Spleen (tissue), 11 donors: ENCODE measurements around the gene BOLA1. TPM values are rescaled to one million over a fixed set of nuclear protein-coding genes. Genes with fewer than 3 reads are reported as not detected.
A peak's percentile ranks its signal among the peaks of the same experiment; 100 is the strongest.

Experiments used
- DNase-seq: peaks from one replicate; pipeline ENCODE4 v3.0.0-alpha.2; 2020
- H3K27ac ChIP-seq, 8 donors: fragments of 200-600 bp; sonication (generic) in 7 of 8; 1 replicate in 4 of 8; 2 replicates in 4 of 8; pipeline versions ENCODE4 v1.5.0 to v1.8.0; 2016 to 2021; ENCODE audit warnings: inconsistent platforms in 4 of 8, mild to moderate bottlenecking in 4 of 8, moderate library complexity in 1 of 8
- H3K27me3 ChIP-seq, 7 donors: fragments of 200-600 bp; sonication (generic) in 6 of 7; replicated peaks in 1 of 7; 1 replicate in 4 of 7; 2 replicates in 3 of 7; pipeline versions ENCODE4 v1.5.0 to v1.8.0; 2016 to 2021; ENCODE audit warnings: inconsistent platforms in 3 of 7, mild to moderate bottlenecking in 1 of 7
- H3K36me3 ChIP-seq, 6 donors: fragments of 200-600 bp; sonication (generic) in 5 of 6; 1 replicate in 4 of 6; 2 replicates in 2 of 6; pipeline versions ENCODE4 v1.5.0 to v1.8.0; 2016 to 2021; ENCODE audit warnings: inconsistent platforms in 2 of 6
- H3K4me1 ChIP-seq, 6 donors: fragments of 200-600 bp; sonication (generic) in 5 of 6; 1 replicate in 3 of 6; 2 replicates in 3 of 6; pipeline versions ENCODE4 v1.5.0 to v1.8.0; 2016 to 2021; ENCODE audit warnings: inconsistent platforms in 3 of 6
- H3K4me3 ChIP-seq, 8 donors: fragments of 200-600 bp; sonication (generic) in 7 of 8; 1 replicate in 4 of 8; 2 replicates in 4 of 8; pipeline versions ENCODE4 v1.5.0 to v1.8.0; 2016 to 2021; ENCODE audit warnings: inconsistent platforms in 4 of 8, mild to moderate bottlenecking in 4 of 8, moderate library complexity in 2 of 8
- H3K9me3 ChIP-seq, 8 donors: fragments of 200-600 bp; sonication (generic) in 7 of 8; 1 replicate in 4 of 8; 2 replicates in 4 of 8; pipeline versions ENCODE4 v1.5.0 to v1.8.0; 2016 to 2021; ENCODE audit warnings: inconsistent platforms in 4 of 8
- CTCF ChIP-seq, 11 experiments: fragments of 200-600 bp in 7 of 11; fragments of 450-650 bp in 4 of 11; sonication (generic) in 4 of 11; IDR thresholded peaks in 8 of 11; conservative IDR thresholded peaks in 3 of 11; 1 replicate in 7 of 11; 2 replicates in 4 of 11; pipeline versions ENCODE4 v1.4.0 to v1.8.0; 2016 to 2021; ENCODE audit warnings: antibody characterized with exemption in 11 of 11, inconsistent platforms in 4 of 11, mild to moderate bottlenecking in 1 of 11
- POLR2A ChIP-seq, 3 donors: fragments of 450-650 bp; IDR thresholded peaks; one replicate each; pipeline ENCODE4 v1.5.1; 2017; ENCODE audit warnings: antibody characterized with exemption in 3 of 3, mild to moderate bottlenecking in 1 of 3
- POLR2AphosphoS5 ChIP-seq, 3 donors: sonication (generic); formaldehyde crosslinking; IDR thresholded peaks; one replicate each; pipeline ENCODE4 v1.5.1; 2017; ENCODE audit warnings: antibody characterized with exemption in 3 of 3
- WGBS, 5 donors: extraction: QIAGEN DNeasy Blood & Tissue Kit in 3 of 5; methylation state at CpG; one replicate each; pipeline versions ENCODE4 v1.1.5 to v1.1.7; 2013 to 2018; 5-methylcytosine and 5-hydroxymethylcytosine counted together
- intact Hi-C: fragments of 100-400 bp; cut with DNase I; formaldehyde crosslinking; loops from one replicate; pipeline ENCODE4 v1.15.0; 2023; ENCODE audit warnings: low total_unique reads
- polyA plus RNA-seq, 3 donors: library from polyadenylated mRNA; stranded (reverse); fragments of 200-250 nt; gene quantifications; one replicate each; pipeline ENCODE4 v1.2.1, GENCODE V29; 2013
- total RNA-seq, 7 donors: library from RNA; depleted of rRNA in 3 of 7; stranded (reverse); fragments of >200 nt in 3 of 7; fragmentation: NEBNext Ultra II Directional in 4 of 7; extraction: Animal tissue kit (Norgen Biotek cat#: 25700) in 4 of 7; gene quantifications; one replicate each; pipeline versions ENCODE4 v1.1.0 to v1.2.1, GENCODE V29; 2016 to 2021
- donor health status: healthy with polysubstance abuse.
- donor health status: DM: no; HTN: no; CAD: no; lungs with moderate emphysema.
- donor health status: DM: no; HTN: no; CAD: no.
- donor health status: Bipolar disorder and iron deficiency.
- donor health status: healthy.
- donor health status: DM: no; HTN: no; CAD: no.
- donor health status: DM: yes; HTN: yes; CAD: no.

The BOLA1 gene
- total and polyA plus RNA-seq, 10 donors = 8.3 to 34.6 (median 18.3) TPM

- peaks cover 0 to 12% (median 0%) of the 10 kb centered on the region in 6 donors for H3K36me3 ChIP-seq
- intact Hi-C loops = no loop called here
- DNase-seq = peak; percentile 53
- H3K4me1 ChIP-seq = peaks cover 5 to 18% (median 10%) of the 10 kb centered on the region in 6 donors
- H3K4me3 ChIP-seq = no peak overlapping the region
- H3K27ac ChIP-seq = no peak overlapping the region
- H3K9me3 ChIP-seq = no peaks in the 10 kb centered on the region
- WGBS, 5 donors = 86 to 96% (median 88%) methylated on average over 5 of the region's 5 CpGs
- no peaks in the 10 kb centered on the region for H3K27me3 ChIP-seq
- TF ChIP-seq POLR2A (IDR thresholded peaks at IDR 0.05) = no peak
Observed at GRCh38 chr1:149903836-149904491, 4.6 kb downstream of the BOLA1 start.

GRCh38 chr1:149906570-149907075, 7.3 kb downstream of the BOLA1 start:
- intact Hi-C loops = no loop called here
- H3K27me3 ChIP-seq = no peaks in the 10 kb centered on the region
- H3K27ac ChIP-seq = no peak overlapping the region
- H3K36me3 ChIP-seq = peaks cover 0 to 12% (median 0%) of the 10 kb centered on the region in 6 donors
- TF ChIP-seq POLR2A (IDR thresholded peaks at IDR 0.05) (no peak), POLR2AphosphoS5 (IDR thresholded peaks at IDR 0.05) (no peak), CTCF (IDR thresholded peaks at IDR 0.05 in 8 of 11, conservative IDR thresholded peaks at IDR 0.05 in 3 of 11) (no peak)
- H3K9me3 ChIP-seq = no peaks in the 10 kb centered on the region
- no peaks in the 10 kb centered on the region for H3K4me1 ChIP-seq
- H3K4me3 ChIP-seq = no peak overlapping the region
- 90 to 96% (median 94%) methylated on average over 10 of the region's 10 CpGs for WGBS, 5 donors
- peak; percentile 32 for DNase-seq

- no peak for DNase-seq
- H3K27me3 ChIP-seq = peaks cover 0 to 26% (median 8%) of the 10 kb centered on the region in 7 donors
- intact Hi-C loops = no loop called here
- H3K36me3 ChIP-seq = no peaks in the 10 kb centered on the region
- H3K4me3 ChIP-seq = no peak overlapping the region
- TF ChIP-seq CTCF (IDR thresholded peaks at IDR 0.05 in 8 of 11, conservative IDR thresholded peaks at IDR 0.05 in 3 of 11) (no peak), POLR2AphosphoS5 (IDR thresholded peaks at IDR 0.05) (no peak), POLR2A (IDR thresholded peaks at IDR 0.05) (no peak)
- no peak overlapping the region for H3K27ac ChIP-seq
- H3K9me3 ChIP-seq = no peaks in the 10 kb centered on the region
- WGBS, 5 donors = 67 to 88% (median 82%) methylated on average over 1 of the region's 1 CpG
- peaks cover 0 to 30% (median 23%) of the 10 kb centered on the region in 6 donors for H3K4me1 ChIP-seq
Observed at GRCh38 chr1:149914545-149914944, 15.2 kb downstream of the BOLA1 start.

- peaks cover 0 to 30% (median 23%) of the 10 kb centered on the region in 6 donors for H3K4me1 ChIP-seq
- H3K36me3 ChIP-seq = no peaks in the 10 kb centered on the region
- no peak overlapping the region for H3K4me3 ChIP-seq
- intact Hi-C loops = no loop called here
- H3K27me3 ChIP-seq = peaks cover 0 to 26% (median 8%) of the 10 kb centered on the region in 7 donors
- WGBS, 5 donors = 70 to 78% (median 71%) methylated on average over 11 of the region's 11 CpGs
- no peak for DNase-seq
- TF ChIP-seq CTCF (IDR thresholded peaks at IDR 0.05 in 8 of 11, conservative IDR thresholded peaks at IDR 0.05 in 3 of 11) = no peak
- TF ChIP-seq POLR2A (IDR thresholded peaks at IDR 0.05) = no peak
- TF ChIP-seq POLR2AphosphoS5 (IDR thresholded peaks at IDR 0.05) = no peak
- H3K27ac ChIP-seq = peak overlapping the region in 2 of 8 donors; percentile 12 to 25
- no peaks in the 10 kb centered on the region for H3K9me3 ChIP-seq
Observed at GRCh38 chr1:149915429-149916192, 16.2 kb downstream of the BOLA1 start.
